ENCODE results near the gene DRAXIN.

The DRAXIN gene

DNA sequence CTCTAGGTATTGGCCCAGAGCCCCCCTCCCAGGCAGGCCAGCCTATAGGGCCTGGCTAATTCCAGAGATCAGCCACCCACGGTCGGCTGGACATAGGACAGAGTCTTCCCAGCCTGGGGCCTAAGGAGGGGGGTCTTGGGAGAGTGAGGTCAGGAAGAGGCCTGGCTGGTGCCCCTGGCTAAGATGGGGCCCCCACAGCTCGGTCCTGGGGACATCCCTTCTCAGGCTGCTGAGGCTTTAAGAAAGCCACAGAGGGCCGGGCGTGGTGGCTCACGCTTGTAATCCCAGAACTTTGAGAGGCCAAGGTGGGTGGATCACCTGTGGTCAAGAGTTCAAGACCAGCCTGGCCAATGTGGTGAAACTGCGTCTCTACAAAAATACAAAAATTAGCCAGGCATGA, 73.0 kb downstream of the DRAXIN start:
- H3K4me1 ChIP-seq (ENCODE audit: control insufficient read depth, insufficient read depth, low read length), result peaks cover 3% of the 10 kb centered on the region
- H3K9ac ChIP-seq (ENCODE audit: low read depth, low read length), result no peak overlapping the region
- no peaks in the 10 kb centered on the region for H3K36me3 ChIP-seq (ENCODE audit: control insufficient read depth, insufficient read depth, low read length)
- H3K27me3 ChIP-seq (ENCODE audit: control insufficient read depth, insufficient read depth, low read length), result peaks cover 23% of the 10 kb centered on the region
- no peak overlapping the region for H3K4me3 ChIP-seq (ENCODE audit: low read depth, low read length)
- H3K9me3 ChIP-seq (ENCODE audit: control insufficient read depth, insufficient read depth, low read length), result no peaks in the 10 kb centered on the region

DNA sequence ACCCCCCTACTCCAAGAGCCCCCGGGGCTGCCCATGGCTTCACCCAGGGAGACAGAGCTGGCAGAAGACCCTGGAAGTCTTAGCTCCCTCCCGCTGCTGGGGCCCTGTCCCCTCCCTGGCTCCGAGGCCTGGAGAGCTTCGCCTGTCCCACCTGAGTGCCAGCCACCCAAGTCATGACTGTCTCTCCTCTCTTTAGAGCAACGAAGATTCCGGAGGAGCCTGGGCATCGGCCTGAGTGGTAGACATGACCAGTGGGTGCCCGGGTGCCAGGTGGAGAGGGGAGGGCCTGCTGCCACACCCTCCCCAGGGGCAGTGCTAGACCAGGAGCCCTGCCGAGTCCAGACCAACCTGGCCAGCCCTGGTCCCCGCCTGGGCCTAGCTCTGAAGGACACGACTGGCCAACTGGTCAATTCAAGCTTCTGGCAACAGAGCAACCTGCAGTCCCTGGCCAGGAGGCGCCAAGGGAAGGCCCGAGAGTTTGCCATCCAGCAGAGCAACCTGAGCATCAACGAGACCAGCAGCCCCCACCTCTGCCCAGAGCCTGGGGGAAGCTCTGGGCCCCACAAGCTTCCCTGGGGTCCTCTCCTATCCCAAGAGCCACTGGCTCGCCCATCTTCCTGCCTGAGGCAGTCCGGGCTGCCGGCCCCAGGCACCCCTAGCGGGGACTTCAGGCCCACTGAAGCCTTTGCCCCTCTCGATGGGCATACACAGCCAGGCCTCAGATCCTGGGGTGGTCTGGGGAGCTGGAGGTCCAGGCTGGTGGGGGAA, 74.3 kb downstream of the DRAXIN start:
- Histone ChIP-seq H3K27me3 (ENCODE audit: control insufficient read depth, insufficient read depth, low read length) (peaks cover 20% of the 10 kb centered on the region), H3K4me3 (ENCODE audit: low read depth, low read length) (no peak overlapping the region), H3K36me3 (ENCODE audit: control insufficient read depth, insufficient read depth, low read length) (no peaks in the 10 kb centered on the region), H3K4me1 (ENCODE audit: control insufficient read depth, insufficient read depth, low read length) (peaks cover 3% of the 10 kb centered on the region), H3K9me3 (ENCODE audit: control insufficient read depth, insufficient read depth, low read length) (no peaks in the 10 kb centered on the region), H3K9ac (ENCODE audit: low read depth, low read length) (no peak overlapping the region)

DNA sequence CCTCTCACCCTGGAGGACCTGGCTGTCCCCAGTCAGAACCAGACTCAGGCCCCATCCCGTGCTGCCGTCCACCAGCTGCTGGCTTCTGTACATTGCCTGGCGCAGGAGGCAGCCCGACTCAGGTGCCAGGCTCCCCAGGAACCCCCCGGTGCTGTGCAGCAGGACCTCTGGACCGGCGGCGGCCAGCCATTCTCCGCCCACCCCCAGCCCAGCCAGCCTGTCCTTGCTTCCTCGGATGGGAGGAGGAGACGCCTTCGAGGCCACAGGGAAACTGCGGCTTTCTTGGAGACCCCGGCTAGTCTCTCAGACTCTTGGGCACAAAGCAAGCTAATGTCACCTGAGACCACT, 74.9 kb downstream of the DRAXIN start:
- H3K9me3 ChIP-seq (ENCODE audit: control insufficient read depth, insufficient read depth, low read length), result no peaks in the 10 kb centered on the region
- no peak overlapping the region for H3K9ac ChIP-seq (ENCODE audit: low read depth, low read length)
- no peaks in the 10 kb centered on the region for H3K36me3 ChIP-seq (ENCODE audit: control insufficient read depth, insufficient read depth, low read length)
- peaks cover 3% of the 10 kb centered on the region for H3K4me1 ChIP-seq (ENCODE audit: control insufficient read depth, insufficient read depth, low read length)
- peaks cover 14% of the 10 kb centered on the region for H3K27me3 ChIP-seq (ENCODE audit: control insufficient read depth, insufficient read depth, low read length)
- H3K4me3 ChIP-seq (ENCODE audit: low read depth, low read length), result no peak overlapping the region

DNA sequence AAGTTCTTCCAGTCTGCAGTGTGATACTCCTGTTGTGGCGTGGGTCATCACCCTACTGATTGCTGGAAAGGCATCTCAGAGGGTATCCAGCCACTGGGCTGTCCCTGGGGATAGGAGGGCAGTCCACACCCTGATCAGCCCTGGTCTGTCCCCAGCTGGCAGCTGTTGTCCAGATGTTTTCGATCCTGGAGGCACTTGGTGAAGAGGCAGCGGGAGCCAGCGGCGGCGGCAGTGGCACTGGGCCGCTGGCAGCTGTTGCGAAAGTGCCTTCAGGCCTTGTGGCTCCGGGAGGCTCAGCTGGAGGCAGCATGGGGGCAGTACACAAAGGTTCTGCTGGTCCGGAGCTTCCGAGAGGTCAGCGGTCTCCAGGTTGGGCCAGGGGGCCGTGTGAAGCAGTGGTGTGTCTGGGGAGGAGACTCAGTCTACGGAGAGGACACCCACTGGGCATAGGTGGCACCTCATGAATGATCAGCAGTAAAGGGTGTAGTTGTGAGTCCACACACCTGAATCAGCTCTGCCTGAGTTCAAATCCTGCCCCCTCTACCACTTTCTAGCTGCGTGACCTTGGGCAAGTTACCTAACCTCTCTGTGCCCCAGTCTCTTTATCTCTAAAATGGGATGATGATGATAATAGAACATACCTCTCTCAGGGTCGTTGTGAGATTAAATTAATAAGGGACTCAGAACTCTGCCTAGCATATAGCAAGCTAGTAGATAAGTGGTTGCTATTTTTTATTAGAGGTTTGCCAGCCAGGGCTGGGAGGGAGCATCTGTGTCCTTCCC, 76.6 kb downstream of the DRAXIN start:
- Histone ChIP-seq H3K9ac (ENCODE audit: low read depth, low read length) (no peak overlapping the region), H3K4me3 (ENCODE audit: low read depth, low read length) (no peak overlapping the region), H3K9me3 (ENCODE audit: control insufficient read depth, insufficient read depth, low read length) (no peaks in the 10 kb centered on the region), H3K27me3 (ENCODE audit: control insufficient read depth, insufficient read depth, low read length) (no peaks in the 10 kb centered on the region), H3K36me3 (ENCODE audit: control insufficient read depth, insufficient read depth, low read length) (no peaks in the 10 kb centered on the region), H3K4me1 (ENCODE audit: control insufficient read depth, insufficient read depth, low read length) (no peaks in the 10 kb centered on the region)

DNA sequence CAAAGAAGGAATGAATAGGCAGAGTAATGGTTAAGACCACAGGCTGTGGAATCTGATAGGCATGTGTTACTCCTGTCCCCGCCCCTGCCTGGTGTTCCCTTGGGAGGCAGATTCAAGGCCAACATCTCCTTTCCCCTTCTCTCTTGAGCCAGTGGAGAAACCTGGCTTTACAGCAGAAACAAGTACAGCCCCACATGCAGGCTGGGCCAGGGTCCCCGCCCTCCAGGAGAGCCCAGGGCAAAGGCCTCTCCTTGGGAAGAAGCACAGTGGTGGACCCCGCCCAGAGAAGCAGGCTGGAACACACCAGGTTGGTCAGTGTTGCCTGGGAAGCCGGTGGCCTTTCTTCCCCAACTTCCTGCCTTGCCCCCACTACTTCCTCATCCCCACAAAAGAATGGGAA, 77.3 kb downstream of the DRAXIN start:
- Histone ChIP-seq H3K4me1 (ENCODE audit: control insufficient read depth, insufficient read depth, low read length) (no peaks in the 10 kb centered on the region), H3K27me3 (ENCODE audit: control insufficient read depth, insufficient read depth, low read length) (no peaks in the 10 kb centered on the region), H3K9ac (ENCODE audit: low read depth, low read length) (no peak overlapping the region), H3K4me3 (ENCODE audit: low read depth, low read length) (no peak overlapping the region), H3K9me3 (ENCODE audit: control insufficient read depth, insufficient read depth, low read length) (no peaks in the 10 kb centered on the region), H3K36me3 (ENCODE audit: control insufficient read depth, insufficient read depth, low read length) (no peaks in the 10 kb centered on the region)

DNA sequence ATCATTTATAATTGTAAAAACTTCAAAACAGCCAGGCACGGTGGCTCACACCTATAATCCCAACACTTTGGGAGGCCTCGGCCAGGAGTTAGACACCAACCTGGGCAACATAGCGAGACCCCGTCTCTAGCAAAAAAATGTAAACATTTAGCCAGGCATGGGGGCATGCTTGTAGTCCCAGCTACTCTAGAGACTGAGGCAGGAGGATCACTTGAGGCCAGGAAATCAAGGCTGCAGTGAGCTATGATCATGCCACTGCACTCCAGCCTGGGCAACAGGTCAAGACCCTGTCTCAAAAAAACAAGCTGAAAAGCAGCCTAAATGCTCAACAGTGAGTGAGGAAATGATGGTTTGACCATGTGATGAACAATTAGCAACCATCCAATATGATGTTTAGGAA, 77.8 kb downstream of the DRAXIN start:
- Histone ChIP-seq H3K9me3 (ENCODE audit: control insufficient read depth, insufficient read depth, low read length) (no peaks in the 10 kb centered on the region), H3K9ac (ENCODE audit: low read depth, low read length) (no peak overlapping the region), H3K36me3 (ENCODE audit: control insufficient read depth, insufficient read depth, low read length) (no peaks in the 10 kb centered on the region), H3K27me3 (ENCODE audit: control insufficient read depth, insufficient read depth, low read length) (no peaks in the 10 kb centered on the region), H3K4me3 (ENCODE audit: low read depth, low read length) (no peak overlapping the region), H3K4me1 (ENCODE audit: control insufficient read depth, insufficient read depth, low read length) (no peaks in the 10 kb centered on the region)

DNA sequence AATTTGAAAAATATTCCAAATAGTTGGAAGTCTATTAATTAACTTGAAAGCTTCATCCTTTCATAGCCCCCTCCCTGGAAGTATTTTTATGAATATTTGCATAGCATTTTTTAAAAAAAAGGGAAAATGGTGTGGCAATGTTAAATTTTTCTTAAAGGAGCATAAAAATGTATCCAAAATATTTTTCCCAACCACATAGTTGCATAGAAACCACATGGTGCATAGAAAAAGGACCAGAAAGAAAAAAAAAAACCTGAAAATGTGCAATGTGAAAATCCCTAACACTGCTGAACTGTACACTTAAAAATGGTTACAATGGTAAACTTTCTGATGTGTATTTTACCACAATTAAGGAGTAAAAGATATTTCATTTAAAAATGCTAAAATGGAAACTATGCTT, 78.5 kb downstream of the DRAXIN start:
- Histone ChIP-seq H3K4me3 (ENCODE audit: low read depth, low read length) (no peak overlapping the region), H3K36me3 (ENCODE audit: control insufficient read depth, insufficient read depth, low read length) (no peaks in the 10 kb centered on the region), H3K9ac (ENCODE audit: low read depth, low read length) (no peak overlapping the region), H3K27me3 (ENCODE audit: control insufficient read depth, insufficient read depth, low read length) (no peaks in the 10 kb centered on the region), H3K9me3 (ENCODE audit: control insufficient read depth, insufficient read depth, low read length) (no peaks in the 10 kb centered on the region), H3K4me1 (ENCODE audit: control insufficient read depth, insufficient read depth, low read length) (no peaks in the 10 kb centered on the region)

DNA sequence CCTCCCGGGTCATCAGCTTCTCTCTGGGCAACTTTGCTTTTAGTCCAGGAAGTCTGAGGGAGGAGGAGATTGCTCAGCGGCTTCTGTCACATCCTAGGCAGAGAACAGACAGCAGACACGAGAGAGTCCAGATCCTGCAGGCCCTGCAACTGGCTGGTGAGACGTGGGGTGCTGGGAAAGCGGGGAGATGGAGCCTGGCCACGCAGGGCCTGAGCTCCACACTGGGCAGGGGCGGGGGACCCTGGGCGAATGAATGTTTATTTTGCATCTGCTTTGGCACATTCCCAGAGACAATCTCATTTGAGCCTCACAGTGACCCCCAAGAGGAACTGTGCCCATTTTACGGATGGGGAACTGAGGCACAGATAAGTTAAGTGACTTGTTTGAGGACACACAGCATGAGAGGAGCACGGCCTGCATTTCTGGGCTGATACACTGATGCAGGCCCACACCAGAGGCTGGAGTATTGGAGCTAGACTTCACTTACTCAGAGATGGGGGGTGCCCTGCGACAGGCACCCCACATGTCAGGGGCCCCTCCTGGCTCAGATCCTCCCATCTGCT, 80.1 kb downstream of the DRAXIN start:
- H3K4me1 ChIP-seq (ENCODE audit: control insufficient read depth, insufficient read depth, low read length), result no peaks in the 10 kb centered on the region
- no peaks in the 10 kb centered on the region for H3K27me3 ChIP-seq (ENCODE audit: control insufficient read depth, insufficient read depth, low read length)
- no peaks in the 10 kb centered on the region for H3K9me3 ChIP-seq (ENCODE audit: control insufficient read depth, insufficient read depth, low read length)
- no peaks in the 10 kb centered on the region for H3K36me3 ChIP-seq (ENCODE audit: control insufficient read depth, insufficient read depth, low read length)
- no peak overlapping the region for H3K4me3 ChIP-seq (ENCODE audit: low read depth, low read length)
- no peak overlapping the region for H3K9ac ChIP-seq (ENCODE audit: low read depth, low read length)

DNA sequence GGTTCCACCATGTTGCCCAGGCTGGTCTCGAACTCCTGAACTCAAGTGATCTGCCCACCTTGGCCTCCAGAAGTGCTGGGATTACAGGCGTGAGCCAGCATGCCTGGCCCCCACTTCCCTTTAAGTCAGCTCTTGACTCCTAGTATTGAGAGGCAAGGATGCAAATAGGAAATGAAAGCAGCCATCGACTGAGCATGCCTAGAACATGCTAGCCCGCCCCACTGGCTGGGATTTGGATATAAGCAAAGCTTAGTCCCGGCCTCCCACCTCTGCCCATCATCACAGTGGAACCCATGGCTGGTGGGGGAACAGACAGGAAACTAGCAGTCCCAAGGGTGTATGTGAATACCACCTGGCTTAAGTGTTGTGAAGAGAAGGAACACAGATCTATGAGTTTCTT, 80.9 kb downstream of the DRAXIN start:
- no peak overlapping the region for H3K9ac ChIP-seq (ENCODE audit: low read depth, low read length)
- H3K4me3 ChIP-seq (ENCODE audit: low read depth, low read length), result no peak overlapping the region
- no peaks in the 10 kb centered on the region for H3K27me3 ChIP-seq (ENCODE audit: control insufficient read depth, insufficient read depth, low read length)
- no peaks in the 10 kb centered on the region for H3K9me3 ChIP-seq (ENCODE audit: control insufficient read depth, insufficient read depth, low read length)
- no peaks in the 10 kb centered on the region for H3K4me1 ChIP-seq (ENCODE audit: control insufficient read depth, insufficient read depth, low read length)
- H3K36me3 ChIP-seq (ENCODE audit: control insufficient read depth, insufficient read depth, low read length), result no peaks in the 10 kb centered on the region

DNA sequence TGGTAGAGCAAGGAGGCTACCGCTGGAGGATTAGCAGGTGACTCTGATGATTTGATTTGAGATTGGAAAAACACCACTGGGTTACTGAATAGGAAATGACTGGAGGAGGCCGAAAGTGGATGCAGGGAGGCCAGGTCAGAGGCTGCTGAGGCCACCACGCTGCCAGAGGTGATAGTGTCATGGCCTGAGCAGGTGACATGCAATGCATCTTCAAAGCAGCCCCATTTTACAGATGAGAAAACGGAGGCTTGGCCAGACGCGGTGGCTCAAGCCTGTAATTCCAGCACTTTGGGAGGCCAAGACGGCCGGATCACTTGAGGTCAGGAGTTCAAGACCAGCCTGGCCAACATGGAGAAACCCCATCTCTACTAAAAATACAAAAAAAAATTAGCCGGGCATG, 83.2 kb downstream of the DRAXIN start:
- no peaks in the 10 kb centered on the region for H3K27me3 ChIP-seq (ENCODE audit: control insufficient read depth, insufficient read depth, low read length)
- H3K4me3 ChIP-seq (ENCODE audit: low read depth, low read length), result no peak overlapping the region
- no peaks in the 10 kb centered on the region for H3K36me3 ChIP-seq (ENCODE audit: control insufficient read depth, insufficient read depth, low read length)
- no peaks in the 10 kb centered on the region for H3K9me3 ChIP-seq (ENCODE audit: control insufficient read depth, insufficient read depth, low read length)
- H3K9ac ChIP-seq (ENCODE audit: low read depth, low read length), result no peak overlapping the region
- no peaks in the 10 kb centered on the region for H3K4me1 ChIP-seq (ENCODE audit: control insufficient read depth, insufficient read depth, low read length)
